ENCODE data around the gene FBXL14.

DNA sequence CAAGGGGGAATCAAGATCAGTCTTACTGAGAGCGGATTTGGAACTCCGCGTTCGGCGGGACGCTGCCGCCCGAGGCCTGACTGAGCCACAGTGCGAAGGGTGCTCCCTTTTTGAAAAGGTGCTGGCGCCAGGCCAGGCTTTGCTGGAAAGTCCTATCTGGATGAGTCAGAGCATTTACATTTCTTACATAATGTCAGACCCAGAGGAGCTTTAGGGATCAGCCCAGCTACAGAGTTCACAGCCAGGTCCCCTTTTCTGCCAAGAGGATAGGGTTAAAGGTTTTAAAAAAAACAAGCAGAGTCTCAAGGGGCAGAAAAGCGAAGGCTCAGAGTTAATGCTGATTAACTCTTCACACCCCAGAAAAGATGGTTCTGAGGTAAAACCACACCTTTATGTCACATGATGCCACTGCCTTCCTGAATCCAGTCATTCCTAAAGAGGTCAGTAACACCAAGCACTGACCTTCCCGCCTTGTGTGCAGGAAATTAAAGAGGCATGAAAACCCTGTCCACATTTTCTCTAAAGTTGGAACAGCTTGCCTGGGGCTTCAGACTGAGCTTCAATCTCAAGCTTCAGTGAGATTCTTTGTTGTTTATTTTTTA is 11.7 kb upstream of the FBXL14 start:
- TF ChIP-seq, protein P1, sequence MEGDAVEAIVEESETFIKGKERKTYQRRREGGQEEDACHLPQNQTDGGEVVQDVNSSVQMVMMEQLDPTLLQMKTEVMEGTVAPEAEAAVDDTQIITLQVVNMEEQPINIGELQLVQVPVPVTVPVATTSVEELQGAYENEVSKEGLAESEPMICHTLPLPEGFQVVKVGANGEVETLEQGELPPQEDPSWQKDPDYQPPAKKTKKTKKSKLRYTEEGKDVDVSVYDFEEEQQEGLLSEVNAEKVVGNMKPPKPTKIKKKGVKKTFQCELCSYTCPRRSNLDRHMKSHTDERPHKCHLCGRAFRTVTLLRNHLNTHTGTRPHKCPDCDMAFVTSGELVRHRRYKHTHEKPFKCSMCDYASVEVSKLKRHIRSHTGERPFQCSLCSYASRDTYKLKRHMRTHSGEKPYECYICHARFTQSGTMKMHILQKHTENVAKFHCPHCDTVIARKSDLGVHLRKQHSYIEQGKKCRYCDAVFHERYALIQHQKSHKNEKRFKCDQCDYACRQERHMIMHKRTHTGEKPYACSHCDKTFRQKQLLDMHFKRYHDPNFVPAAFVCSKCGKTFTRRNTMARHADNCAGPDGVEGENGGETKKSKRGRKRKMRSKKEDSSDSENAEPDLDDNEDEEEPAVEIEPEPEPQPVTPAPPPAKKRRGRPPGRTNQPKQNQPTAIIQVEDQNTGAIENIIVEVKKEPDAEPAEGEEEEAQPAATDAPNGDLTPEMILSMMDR (IDR thresholded peaks at IDR 0.05; ENCODE audit: low read depth, low read length) = no peak
- TF ChIP-seq POLR2A (IDR thresholded peaks at IDR 0.05; ENCODE audit: extremely low read depth, insufficient read length) (no peak), MYC (IDR thresholded peaks at IDR 0.05; ENCODE audit: low read depth, low read length) (no peak)
